Testis (tissue), 3 donors: ENCODE measurements around the gene CBFA2T2. TPM values are rescaled to one million over a fixed set of nuclear protein-coding genes. Genes with fewer than 3 reads are reported as not detected.

Source experiments
- DNase-seq: peaks from one replicate; pipeline ENCODE4 v3.0.0-alpha.2; 2019
- H3K27ac ChIP-seq, 2 donors: fragments of 200-600 bp; sonication (generic); one replicate each; pipeline ENCODE4 v1.5.1; 2019
- H3K27me3 ChIP-seq: fragments of 200-600 bp; sonication (generic); one replicate; pipeline ENCODE4 v1.5.1; 2019
- H3K36me3 ChIP-seq: fragments of 200-600 bp; sonication (generic); one replicate; pipeline ENCODE4 v1.5.1; 2017; ENCODE audit warnings: low read depth; ENCODE audit errors: missing control alignments
- H3K4me1 ChIP-seq: fragments of 200-600 bp; sonication (generic); one replicate; pipeline ENCODE4 v1.5.1; 2019
- H3K4me3 ChIP-seq, 2 donors: fragments of 200-600 bp; sonication (generic); one replicate each; pipeline ENCODE4 v1.5.1; 2017 to 2019
- H3K9me3 ChIP-seq: fragments of 200-600 bp; sonication (generic); one replicate; pipeline ENCODE4 v1.5.1; 2017
- CTCF ChIP-seq, 3 experiments: fragments of 450-650 bp in 2 of 3; fragments of 200-600 bp in 1 of 3; sonication (generic) in 1 of 3; IDR thresholded peaks; one replicate each; pipeline ENCODE4 v1.5.1; 2016 to 2019; ENCODE audit warnings: antibody characterized with exemption in 3 of 3, mild to moderate bottlenecking in 2 of 3, moderate library complexity in 1 of 3
- POLR2A ChIP-seq: fragments of 450-650 bp; IDR thresholded peaks from one replicate; pipeline ENCODE4 v1.6.1; 2017; ENCODE audit warnings: antibody characterized with exemption, mild to moderate bottlenecking, moderate library complexity
- WGBS, 2 donors: methylation state at CpG; one replicate each; pipeline ENCODE4 v1.1.5; 2018; 5-methylcytosine and 5-hydroxymethylcytosine counted together
- intact Hi-C: fragments of 100-400 bp; cut with DNase I; formaldehyde crosslinking; loops from one replicate; pipeline ENCODE4 v1.15.1; 2023; ENCODE audit warnings: low total_unique reads
- polyA plus RNA-seq: library from polyadenylated mRNA; stranded (reverse); fragments of 350-450 nt; fragmentation: Illumina TruSeq; extraction: RNeasy Lipid Tissue Mini Kit (QIAGEN cat#74804); gene quantifications from one replicate; pipeline ENCODE4 v1.2.3, GENCODE V29; 2014; ENCODE audit warnings: low read depth, low replicate concordance; ENCODE audit not compliant: insufficient read depth
- total RNA-seq, 2 donors: library from RNA; depleted of rRNA; stranded (reverse); fragments of >200 nt; gene quantifications; one replicate each; pipeline ENCODE4 v1.2.3, GENCODE V29; 2016

The CBFA2T2 gene
- total and polyA plus RNA-seq, 3 donors from 2014 or later: 25.2 to 39.2 (median 33.1) TPM

- Histone ChIP-seq H3K4me3 (peak overlapping the region; percentile 57 to 75), H3K4me1 (peaks cover 19% of the 10 kb centered on the region), H3K36me3 (no peaks in the 10 kb centered on the region), H3K27me3 (no peaks in the 10 kb centered on the region), H3K9me3 (no peaks in the 10 kb centered on the region), H3K27ac (peak overlapping the region; percentile 72 to 75)
- 36 to 74% methylated on average over 4 to 9 of the region's 9 CpGs for WGBS, 2 donors
- DNase-seq: no peak
- TF ChIP-seq POLR2A (no peak), CTCF (IDR thresholded peaks at IDR 0.05) (no peak)
- intact Hi-C loops: no loop called here
These were observed 174.3 kb downstream of the CBFA2T2 start for GRCh38 chr20:33664085-33664761.

- no peak for TF ChIP-seq POLR2A
- no peak for TF ChIP-seq CTCF (IDR thresholded peaks at IDR 0.05)
- WGBS, 2 donors: 87 to 94% methylated on average over 2 of the region's 2 CpGs
- H3K27ac ChIP-seq: no peak overlapping the region
- no peaks in the 10 kb centered on the region for H3K36me3 ChIP-seq
- no peaks in the 10 kb centered on the region for H3K9me3 ChIP-seq
- H3K4me3 ChIP-seq: no peak overlapping the region
- H3K27me3 ChIP-seq: no peaks in the 10 kb centered on the region
- intact Hi-C loops: loop anchor here (5.0 kb wide), 1 partner anchor 68 kb away; the partner anchor contains the start of gene ZNF341
- H3K4me1 ChIP-seq: peaks cover 19% of the 10 kb centered on the region
- no peak for DNase-seq
These were observed 174.9 kb downstream of the CBFA2T2 start for GRCh38 chr20:33664762-33665144.

- TF ChIP-seq CTCF (IDR thresholded peaks at IDR 0.05) (no peak), POLR2A (peak; percentile 64)
- Histone ChIP-seq H3K27me3 (no peaks in the 10 kb centered on the region), H3K9me3 (no peaks in the 10 kb centered on the region), H3K4me1 (peaks cover 19% of the 10 kb centered on the region), H3K27ac (peak within 1 kb of the TSS; percentile 60 to 79), H3K4me3 (peak within 1 kb of the TSS; percentile 52 to 67), H3K36me3 (no peaks in the 10 kb centered on the region)
- peak; percentile 95 for DNase-seq
- WGBS, 2 donors: 14 to 25% methylated on average over 29 to 50 of the region's 50 CpGs
- intact Hi-C loops: loop anchor here (5.0 kb wide), 1 partner anchor 66 kb away; the partner anchor contains the start of gene ZNF341
These were observed 176.7 kb downstream of the CBFA2T2 start, which contains the start of gene ACTL10 for GRCh38 chr20:33666293-33667244. Gene ACTL10, plus strand, starts transcription at chr20:33666943. Its CDS starts 555 bp downstream, at chr20:33667498.

- Histone ChIP-seq H3K27me3 (no peaks in the 10 kb centered on the region), H3K36me3 (no peaks in the 10 kb centered on the region), H3K4me3 (peak overlapping the region; percentile 52 to 67), H3K4me1 (peaks cover 23% of the 10 kb centered on the region), H3K9me3 (no peaks in the 10 kb centered on the region), H3K27ac (peak overlapping the region; percentile 59 to 79)
- DNase-seq: no peak
- intact Hi-C loops: loop anchor here (5.0 kb wide), 1 partner anchor 65 kb away; the partner anchor contains the start of gene ZNF341
- TF ChIP-seq POLR2A (no peak), CTCF (IDR thresholded peaks at IDR 0.05) (no peak)
- 35% methylated on average over 4 to 55 of the region's 55 CpGs for WGBS, 2 donors
These were observed 177.4 kb downstream of the CBFA2T2 start for GRCh38 chr20:33667245-33667675.
